Endothelial cell of umbilical vein (primary cell): ENCODE data around the gene EFNA5. TPM values are rescaled to one million over a fixed set of nuclear protein-coding genes. Genes with fewer than 3 reads are reported as not detected.

Experiments used
- BruUV-seq: library from RNA; stranded (reverse); fragments of 400-500 nt; replicated peaks from 2 replicates; lab custom pipeline; 2021; lab: Mats Ljungman, UMichigan
- CTCF ChIA-PET: fragments of 300-600, 350-600 bp; sonication (Branson Sonifier 250); formaldehyde crosslinking; loops from one replicate; lab custom pipeline; 2021; ENCODE audit warnings: antibody characterized with exemption, inconsistent platforms; lab: Charles Lee
- POLR2A ChIA-PET: fragments of 300-600, 350-600 bp; sonication (Branson Sonifier 250); formaldehyde crosslinking; loops from one replicate; lab custom pipeline; 2021; ENCODE audit warnings: antibody characterized with exemption, inconsistent platforms; lab: Charles Lee
- DNase-seq: peaks from one replicate; pipeline ENCODE4 v3.0.0-alpha.2; 2011; ENCODE audit warnings: low read depth, low spot score
- FAIRE-seq: peaks from 2 replicates; lab custom pipeline; 2011; peaks lifted over from hg19 to GRCh38; lab: Jason Lieb, UNC
- H2AFZ ChIP-seq: 2 replicates; pipeline ENCODE4 v1.6.0; 2012; ENCODE audit warnings: low read depth, low read length, control low read depth, inconsistent platforms
- H3K27ac ChIP-seq: 2 replicates; pipeline ENCODE4 v1.5.1; 2011; ENCODE audit warnings: low read depth, mild to moderate bottlenecking, control low read depth, low read length, moderate library complexity; ENCODE audit not compliant: insufficient read depth
- H3K27me3 ChIP-seq, 2 experiments: 2 replicates each; pipeline versions ENCODE4 v1.6.0 to v1.6.1; 2011; ENCODE audit warnings: low read length in 2 of 2, mixed read lengths in 1 of 2; ENCODE audit not compliant: control insufficient read depth in 2 of 2, insufficient read depth in 2 of 2
- H3K36me3 ChIP-seq, 2 experiments: 2 replicates in 1 of 2; 3 replicates in 1 of 2; pipeline ENCODE4 v1.5.1; 2011; ENCODE audit warnings: low read length in 2 of 2, mild to moderate bottlenecking in 1 of 2, moderate library complexity in 1 of 2; ENCODE audit not compliant: control insufficient read depth in 2 of 2, insufficient read depth in 2 of 2; ENCODE audit errors: extremely low read depth in 1 of 2
- H3K4me1 ChIP-seq: 3 replicates; pipeline ENCODE4 v1.5.1; 2011; ENCODE audit warnings: mild to moderate bottlenecking, low read length; ENCODE audit not compliant: control insufficient read depth, insufficient read depth; ENCODE audit errors: extremely low read depth
- H3K4me2 ChIP-seq: 2 replicates; pipeline ENCODE4 v1.6.1; 2011; ENCODE audit warnings: low read length, control low read depth, mixed read lengths; ENCODE audit not compliant: insufficient read depth
- H3K4me3 ChIP-seq, 3 experiments: fragments of 200-600 bp in 1 of 3; sonication (generic), shearing (Covaris generic) in 1 of 3; replicated peaks in 1 of 3; 2 replicates each; pipeline ENCODE4 v1.5.1; 2011 to 2016; ENCODE audit warnings: control low read depth in 3 of 3, low read length in 3 of 3, mild to moderate bottlenecking in 2 of 3, inconsistent platforms in 1 of 3, low read depth in 1 of 3, moderate library complexity in 1 of 3; ENCODE audit not compliant: insufficient read depth in 1 of 3
- H3K79me2 ChIP-seq: 2 replicates; pipeline ENCODE4 v1.6.0; 2012; ENCODE audit warnings: low read length, inconsistent platforms; ENCODE audit not compliant: control insufficient read depth, insufficient read depth
- H3K9ac ChIP-seq: replicated peaks from 2 replicates; pipeline ENCODE3; 2011; ENCODE audit warnings: low read length, control low read depth; ENCODE audit not compliant: insufficient read depth; ENCODE audit errors: extremely low read depth
- H3K9me1 ChIP-seq: replicated peaks from 3 replicates; pipeline ENCODE4 v1.6.0; 2011; ENCODE audit warnings: mild to moderate bottlenecking, low read length; ENCODE audit not compliant: control insufficient read depth, insufficient read depth; ENCODE audit errors: extremely low read depth
- H3K9me3 ChIP-seq: replicated peaks from 2 replicates; pipeline ENCODE4 v1.5.1; 2012; ENCODE audit warnings: low read length, inconsistent platforms; ENCODE audit not compliant: control insufficient read depth, insufficient read depth
- H4K20me1 ChIP-seq: replicated peaks from 2 replicates; pipeline ENCODE3; 2011; ENCODE audit warnings: mild to moderate bottlenecking, low read length; ENCODE audit not compliant: control insufficient read depth, insufficient read depth; ENCODE audit errors: extremely low read depth
- EZH2 ChIP-seq: IDR thresholded peaks from 2 replicates; pipeline ENCODE4 v1.6.1; 2012; ENCODE audit warnings: borderline replicate concordance, low read depth, mild to moderate bottlenecking, moderate library complexity, low read length, inconsistent platforms; ENCODE audit not compliant: severe bottlenecking
- FOS ChIP-seq: IDR thresholded peaks from 2 replicates; pipeline ENCODE4 v1.6.1; 2011; ENCODE audit warnings: mild to moderate bottlenecking, low read length, moderate library complexity, borderline replicate concordance; ENCODE audit not compliant: insufficient read depth
- GATA2 ChIP-seq: IDR thresholded peaks from 2 replicates; pipeline ENCODE4 v1.7.0; 2011; ENCODE audit warnings: low read depth, mild to moderate bottlenecking, moderate library complexity, mixed read lengths, low read length; ENCODE audit not compliant: insufficient read length, insufficient read depth
- JUN ChIP-seq: IDR thresholded peaks from 2 replicates; pipeline ENCODE4 v1.6.1; 2011; ENCODE audit warnings: borderline replicate concordance, low read depth; ENCODE audit not compliant: insufficient read length, insufficient read depth
- MYC ChIP-seq: IDR thresholded peaks from one replicate; pipeline ENCODE4 v1.6.1; 2011; ENCODE audit warnings: mild to moderate bottlenecking, low read depth, low read length
- POLR2A ChIP-seq: IDR thresholded peaks from 2 replicates; pipeline ENCODE4 v1.6.1; 2012; ENCODE audit warnings: low read depth, mild to moderate bottlenecking, control low read depth, low read length
- POLR2AphosphoS5 ChIP-seq: IDR thresholded peaks from 2 replicates; pipeline ENCODE4 v1.6.1; 2012; ENCODE audit warnings: low read depth, mild to moderate bottlenecking, control low read depth, low read length, moderate library complexity; ENCODE audit not compliant: insufficient read depth
- dilution Hi-C: fragments of 300-500 bp; cut with MboI; formaldehyde crosslinking; loops from one replicate; pipeline ENCODE4 v1.15.0; 2019; ENCODE audit warnings: low sequenced_read_pairs; ENCODE audit not compliant: extremely low pct_ligation_motif_present
- intact Hi-C: fragments of 100-400 bp; cut with micrococcal nuclease; formaldehyde crosslinking; loops from one replicate; pipeline ENCODE4 v1.10.0; 2022
- polyA plus RNA-seq, 4 experiments: library from polyadenylated mRNA; depleted of rRNA in 3 of 4; stranded (reverse) in 3 of 4; unstranded in 1 of 4; fragments of >200 nt; gene quantifications; 2 replicates each; pipeline versions ENCODE4 v1.2.1 to v1.2.3, GENCODE V29; 2011 to 2012; ENCODE audit warnings: missing spikeins in 1 of 4
- total RNA-seq: library from RNA; stranded (reverse); gene quantifications from 2 replicates; pipeline ENCODE4 v1.2.3, GENCODE V29; 2021
- TF ChIP-seq, protein P1 (sequence below): IDR thresholded peaks from 2 replicates; pipeline ENCODE4 v1.6.1; 2011; ENCODE audit not compliant: insufficient read depth, insufficient read length
- TF ChIP-seq, protein P2 (sequence below), 2 donors: IDR thresholded peaks; 1 replicate in 1 of 2; 2 replicates in 1 of 2; pipeline ENCODE4 v1.5.1; 2011; ENCODE audit warnings: low read length in 2 of 2, mild to moderate bottlenecking in 2 of 2, moderate library complexity in 2 of 2, control low read depth in 1 of 2, inconsistent platforms in 1 of 2, low read depth in 1 of 2; ENCODE audit not compliant: insufficient read depth in 1 of 2; ENCODE audit errors: extremely low read depth in 1 of 2

The EFNA5 gene
- total and polyA plus RNA-seq, 2 donors (not counting 3 experiments of a cell fraction or from before 2014, with no cell fraction given), result 13.6 to 22.1 TPM

GRCh38 chr5:107478068-107478641, 192.6 kb downstream of the EFNA5 start:
- peak; percentile 41 for DNase-seq
- no peak overlapping the region for H3K4me2 ChIP-seq

More at GRCh38 chr5:107478068-107478641, 192.6 kb downstream of the EFNA5 start:
- Histone ChIP-seq H3K36me3 (no peaks in the 10 kb centered on the region), H3K9me3 (no peaks in the 10 kb centered on the region), H3K4me1 (peaks cover 46% of the 10 kb centered on the region), H3K9ac (peak overlapping the region; percentile 83), H3K79me2 (peaks cover 2% of the 10 kb centered on the region), H3K27me3 (no peaks in the 10 kb centered on the region), H4K20me1 (no peaks in the 10 kb centered on the region), H3K4me3 (no peak overlapping the region), H3K9me1 (no peaks in the 10 kb centered on the region), H3K27ac (peak overlapping the region; percentile 93), H2AFZ (no peak overlapping the region)
- FAIRE-seq, result no peak
- no peak for TF ChIP-seq JUN
- TF ChIP-seq, protein P1, sequence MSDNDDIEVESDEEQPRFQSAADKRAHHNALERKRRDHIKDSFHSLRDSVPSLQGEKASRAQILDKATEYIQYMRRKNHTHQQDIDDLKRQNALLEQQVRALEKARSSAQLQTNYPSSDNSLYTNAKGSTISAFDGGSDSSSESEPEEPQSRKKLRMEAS, result no peak
- no peak for TF ChIP-seq POLR2AphosphoS5
- TF ChIP-seq GATA2, result no peak
- TF ChIP-seq EZH2, result no peak
- TF ChIP-seq, protein P2, sequence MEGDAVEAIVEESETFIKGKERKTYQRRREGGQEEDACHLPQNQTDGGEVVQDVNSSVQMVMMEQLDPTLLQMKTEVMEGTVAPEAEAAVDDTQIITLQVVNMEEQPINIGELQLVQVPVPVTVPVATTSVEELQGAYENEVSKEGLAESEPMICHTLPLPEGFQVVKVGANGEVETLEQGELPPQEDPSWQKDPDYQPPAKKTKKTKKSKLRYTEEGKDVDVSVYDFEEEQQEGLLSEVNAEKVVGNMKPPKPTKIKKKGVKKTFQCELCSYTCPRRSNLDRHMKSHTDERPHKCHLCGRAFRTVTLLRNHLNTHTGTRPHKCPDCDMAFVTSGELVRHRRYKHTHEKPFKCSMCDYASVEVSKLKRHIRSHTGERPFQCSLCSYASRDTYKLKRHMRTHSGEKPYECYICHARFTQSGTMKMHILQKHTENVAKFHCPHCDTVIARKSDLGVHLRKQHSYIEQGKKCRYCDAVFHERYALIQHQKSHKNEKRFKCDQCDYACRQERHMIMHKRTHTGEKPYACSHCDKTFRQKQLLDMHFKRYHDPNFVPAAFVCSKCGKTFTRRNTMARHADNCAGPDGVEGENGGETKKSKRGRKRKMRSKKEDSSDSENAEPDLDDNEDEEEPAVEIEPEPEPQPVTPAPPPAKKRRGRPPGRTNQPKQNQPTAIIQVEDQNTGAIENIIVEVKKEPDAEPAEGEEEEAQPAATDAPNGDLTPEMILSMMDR (IDR thresholded peaks at IDR 0.05; ENCODE audit: extremely low read depth in 1 of 2, insufficient read depth in 1 of 2, low read depth in 1 of 2, low read length in 2 of 2), result no peak
- TF ChIP-seq MYC, result no peak
- no peak for TF ChIP-seq POLR2A
- TF ChIP-seq FOS, result no peak
- ChIA-PET POLR2A (no interaction called here), CTCF (interaction anchor here (1.1 to 2.0 kb wide), 3 partner anchors 10 to 94 kb away, joined by 3 to 7 read pairs (median 3); no protein-coding TSS in a partner anchor)
- dilution Hi-C loops (no loop called here), intact Hi-C loops (no loop called here)
- no TSS peak for BruUV-seq
